GM11168 (cell line): ENCODE data around the gene DIAPH1.

Source experiments
- in situ Hi-C: fragments of 300-500 bp; cut with MboI; formaldehyde crosslinking; loops from one replicate; pipeline ENCODE4 v1.12.0; 2022; ENCODE audit warnings: low sequenced_read_pairs; ENCODE audit not compliant: unreplicated experiment

DIAPH1 gene

DNA sequence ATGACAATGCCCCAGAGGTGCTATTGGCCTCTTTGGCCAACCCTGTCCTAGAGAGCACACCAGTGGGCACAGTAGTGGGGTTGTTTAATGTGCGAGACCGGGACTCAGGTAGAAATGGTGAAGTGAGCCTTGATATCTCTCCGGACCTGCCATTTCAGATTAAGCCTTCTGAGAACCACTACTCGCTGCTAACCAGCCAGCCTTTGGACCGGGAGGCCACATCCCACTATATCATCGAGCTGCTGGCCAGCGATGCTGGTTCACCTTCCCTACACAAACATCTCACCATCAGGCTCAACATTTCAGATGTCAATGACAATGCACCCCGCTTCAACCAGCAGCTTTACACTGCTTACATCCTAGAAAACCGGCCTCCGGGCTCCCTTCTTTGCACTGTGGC is 128.5 kb downstream of the DIAPH1 start:
- in situ Hi-C loops, result no loop called here

DNA sequence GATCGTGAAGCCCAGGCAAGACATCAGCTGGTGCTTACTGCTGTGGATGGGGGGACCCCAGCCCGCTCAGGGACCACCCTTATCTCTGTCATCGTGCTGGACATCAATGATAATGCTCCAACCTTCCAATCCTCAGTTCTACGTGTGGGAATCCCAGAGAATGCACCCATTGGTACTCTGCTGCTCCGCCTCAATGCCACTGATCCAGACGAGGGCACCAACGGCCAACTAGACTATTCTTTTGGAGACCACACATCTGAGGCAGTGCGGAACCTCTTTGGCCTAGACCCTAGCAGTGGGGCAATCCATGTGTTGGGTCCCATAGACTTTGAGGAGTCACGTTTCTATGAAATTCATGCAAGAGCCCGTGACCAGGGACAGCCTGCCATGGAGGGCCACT is 129.0 kb downstream of the DIAPH1 start:
- in situ Hi-C loops, result no loop called here

DNA sequence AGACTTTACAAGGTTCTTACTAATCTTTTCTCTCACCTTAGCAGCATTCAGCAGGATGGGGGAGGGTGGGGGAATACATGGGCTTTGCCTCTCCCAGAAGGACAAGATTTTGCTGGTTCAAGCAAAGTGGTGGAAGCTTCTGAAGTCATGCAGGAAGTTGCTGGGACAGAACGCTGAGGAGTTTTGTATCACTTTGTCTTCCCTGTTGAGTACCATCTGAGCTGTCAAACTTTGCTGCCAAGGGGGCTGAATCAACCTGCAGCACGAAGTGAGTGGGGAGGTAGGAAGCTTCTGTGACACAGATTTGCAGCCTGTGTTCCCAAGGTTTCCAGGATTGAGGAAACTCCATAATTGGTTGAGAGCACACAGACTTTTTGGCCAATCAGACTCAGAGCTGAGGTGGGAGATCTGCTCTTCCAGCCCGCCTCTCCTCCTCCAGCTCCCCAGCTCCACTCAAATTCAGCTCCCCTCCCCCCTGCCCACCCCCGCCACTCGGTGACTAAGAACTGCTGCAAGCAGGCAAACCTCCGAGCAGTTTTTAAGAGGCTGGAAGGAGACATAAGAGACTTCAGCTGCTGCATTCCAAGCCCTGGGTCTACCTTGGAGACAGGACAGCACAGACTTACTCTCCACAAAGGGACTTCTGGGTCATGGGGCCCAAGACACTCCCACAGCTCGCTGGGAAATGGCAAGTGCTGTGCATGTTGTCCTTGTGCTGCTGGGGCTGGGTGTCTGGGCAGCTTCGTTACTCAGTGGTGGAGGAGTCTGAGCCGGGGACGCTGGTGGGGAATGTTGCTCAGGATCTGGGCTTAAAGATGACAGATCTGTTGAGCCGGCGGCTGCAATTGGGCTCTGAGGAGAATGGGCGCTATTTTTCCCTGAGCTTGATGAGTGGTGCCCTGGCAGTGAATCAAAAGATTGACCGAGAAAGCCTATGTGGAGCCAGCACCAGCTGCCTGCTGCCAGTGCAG is 129.9 kb downstream of the DIAPH1 start, which contains the start of gene PCDHGC5:
Gene PCDHGC5 (plus strand): TSS at position 491 of the 971 bp plus-strand sequence. CDS start 160 bp downstream, at position 651.
- in situ Hi-C loops, result no loop called here

DNA sequence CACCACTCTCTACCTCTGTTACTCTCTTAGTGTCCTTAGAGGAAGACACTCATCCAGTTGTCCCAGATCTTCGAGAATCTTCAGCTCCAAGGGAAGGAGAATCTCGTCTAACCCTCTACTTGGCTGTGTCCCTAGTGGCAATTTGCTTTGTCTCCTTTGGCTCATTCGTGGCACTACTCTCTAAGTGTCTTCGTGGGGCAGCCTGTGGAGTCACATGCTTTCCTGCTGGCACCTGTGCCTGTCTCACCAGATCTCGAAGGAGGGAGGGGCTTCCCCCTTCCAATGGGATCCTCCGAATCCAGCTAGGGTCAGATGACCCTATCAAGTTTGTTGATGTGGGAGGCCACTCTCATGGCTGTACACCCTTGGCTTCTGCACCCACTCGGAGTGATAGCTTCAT is 131.7 kb downstream of the DIAPH1 start:
- in situ Hi-C loops, result no loop called here

DNA sequence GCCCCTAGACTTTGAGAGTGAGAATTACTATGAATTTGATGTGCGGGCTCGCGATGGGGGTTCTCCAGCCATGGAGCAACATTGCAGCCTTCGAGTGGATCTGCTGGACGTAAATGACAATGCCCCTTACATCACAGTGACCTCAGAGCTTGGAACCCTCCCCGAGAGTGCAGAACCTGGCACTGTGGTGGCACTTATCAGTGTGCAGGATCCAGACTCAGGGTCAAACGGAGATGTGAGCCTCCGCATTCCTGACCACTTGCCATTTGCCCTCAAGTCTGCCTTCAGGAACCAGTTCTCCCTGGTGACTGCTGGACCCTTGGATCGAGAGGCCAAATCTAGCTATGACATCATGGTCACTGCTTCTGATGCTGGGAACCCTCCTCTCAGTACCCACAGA is 132.7 kb downstream of the DIAPH1 start:
- in situ Hi-C loops, result no loop called here

DNA sequence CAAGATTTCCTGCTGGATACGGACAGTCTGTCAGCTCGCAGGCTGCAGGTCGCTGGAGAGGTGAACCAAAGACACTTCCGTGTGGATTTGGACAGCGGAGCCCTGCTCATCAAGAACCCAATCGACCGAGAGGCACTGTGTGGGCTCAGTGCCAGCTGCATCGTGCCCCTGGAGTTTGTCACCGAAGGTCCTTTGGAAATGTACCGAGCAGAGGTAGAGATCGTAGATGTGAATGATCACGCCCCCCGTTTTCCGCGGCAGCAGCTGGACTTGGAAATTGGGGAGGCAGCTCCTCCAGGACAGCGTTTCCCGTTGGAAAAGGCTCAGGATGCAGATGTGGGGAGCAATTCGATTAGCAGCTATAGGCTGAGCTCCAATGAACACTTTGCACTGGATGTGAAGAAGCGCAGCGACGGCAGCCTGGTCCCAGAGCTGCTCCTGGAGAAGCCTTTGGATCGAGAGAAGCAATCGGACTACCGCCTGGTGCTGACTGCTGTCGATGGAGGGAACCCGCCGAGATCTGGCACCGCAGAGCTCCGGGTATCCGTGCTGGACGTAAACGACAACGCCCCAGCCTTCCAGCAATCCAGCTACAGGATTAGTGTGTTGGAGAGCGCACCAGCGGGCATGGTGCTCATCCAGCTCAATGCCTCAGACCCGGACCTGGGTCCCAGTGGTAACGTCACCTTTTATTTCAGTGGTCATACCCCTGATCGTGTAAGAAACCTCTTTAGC is 133.3 kb downstream of the DIAPH1 start:
- in situ Hi-C loops, result no loop called here

DNA sequence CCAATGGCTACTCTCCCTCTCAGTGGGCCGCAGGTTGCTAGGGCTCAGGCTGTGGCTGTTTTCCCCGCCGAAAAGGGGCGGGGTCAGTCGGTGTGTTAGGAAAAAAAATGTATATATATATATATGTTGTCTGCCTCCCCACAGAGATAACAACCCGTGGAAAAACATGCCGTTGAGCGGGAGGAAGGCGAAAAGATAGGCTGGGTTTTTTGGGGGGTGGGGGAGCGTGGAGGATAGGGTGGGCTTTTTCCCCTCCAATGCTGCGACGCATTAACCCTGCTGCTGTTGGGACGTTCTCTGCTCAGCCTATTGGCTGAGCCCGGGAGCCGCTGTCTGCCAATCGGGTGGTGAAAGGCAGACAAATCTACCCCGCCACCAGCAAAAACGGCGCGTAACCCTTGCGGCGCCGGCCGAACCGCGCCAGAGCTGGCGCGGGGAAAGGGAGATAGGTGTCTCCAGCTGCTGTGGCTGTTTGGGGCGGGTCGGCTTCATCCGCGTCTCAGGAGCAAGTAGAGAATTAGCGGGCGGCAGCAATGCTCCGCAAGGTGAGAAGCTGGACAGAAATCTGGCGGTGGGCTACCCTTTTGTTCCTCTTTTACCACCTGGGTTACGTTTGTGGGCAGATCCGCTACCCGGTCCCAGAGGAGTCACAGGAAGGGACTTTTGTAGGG is 134.0 kb downstream of the DIAPH1 start, which contains the start of gene PCDHGC4:
Gene PCDHGC4 (plus strand): TSS at position 390 of the 671 bp plus-strand sequence. CDS start 144 bp downstream, at position 534.
- in situ Hi-C loops, result no loop called here

DNA sequence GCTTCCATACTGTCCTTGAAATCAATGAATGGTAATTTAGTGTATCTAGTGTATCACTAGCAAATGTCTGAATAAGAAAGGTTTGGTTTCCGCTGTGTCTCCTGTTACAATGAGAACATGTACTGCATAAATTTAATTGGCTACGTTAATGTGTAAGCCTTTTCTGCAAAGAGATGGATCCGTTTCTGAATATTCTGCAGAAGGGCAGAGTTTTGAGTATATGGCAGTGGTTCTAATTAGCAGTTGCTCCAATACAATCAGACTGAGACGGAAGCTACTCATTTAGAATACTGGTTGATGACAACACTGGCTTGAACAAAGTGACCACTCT is 134.5 kb downstream of the DIAPH1 start:
- in situ Hi-C loops, result no loop called here

DNA sequence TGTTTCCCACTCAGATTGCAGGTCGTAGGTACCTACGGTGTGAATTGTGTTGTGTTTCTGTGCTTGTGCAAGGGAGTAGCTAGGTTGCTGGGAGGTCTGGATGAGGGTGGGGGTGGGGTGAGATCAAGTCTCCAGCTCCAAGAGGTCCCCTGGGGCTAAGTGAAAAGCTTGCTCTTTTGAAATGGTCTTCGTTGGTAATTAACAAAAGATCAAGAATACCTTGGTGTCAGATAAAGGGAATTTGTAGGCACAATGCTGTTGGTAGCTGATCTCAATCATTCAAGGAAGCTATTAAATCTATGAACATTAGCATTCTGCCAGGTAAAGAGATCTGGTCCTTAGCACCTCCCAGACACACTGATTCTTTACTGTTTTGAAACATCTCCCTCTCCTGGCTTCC is 134.9 kb downstream of the DIAPH1 start:
- in situ Hi-C loops, result no loop called here

DNA sequence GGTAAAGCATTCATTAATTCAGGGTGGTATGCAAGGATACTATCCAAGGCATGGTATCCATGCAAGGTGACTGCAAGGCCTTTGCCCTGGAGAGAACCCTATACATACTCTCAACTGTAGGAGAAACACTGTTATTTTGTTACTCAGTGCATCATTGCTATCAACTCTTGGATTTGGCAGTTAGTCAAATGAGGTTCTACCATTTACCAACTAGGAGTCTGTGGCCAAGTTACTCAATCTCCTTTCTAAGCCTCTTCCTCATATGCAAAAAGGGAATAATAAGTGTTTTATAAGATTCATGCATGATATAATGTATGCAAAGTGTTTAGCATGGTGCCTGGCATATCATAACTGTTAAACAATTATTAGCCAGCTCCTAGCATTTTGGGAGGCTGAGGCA is 139.0 kb downstream of the DIAPH1 start:
- in situ Hi-C loops, result no loop called here

DNA sequence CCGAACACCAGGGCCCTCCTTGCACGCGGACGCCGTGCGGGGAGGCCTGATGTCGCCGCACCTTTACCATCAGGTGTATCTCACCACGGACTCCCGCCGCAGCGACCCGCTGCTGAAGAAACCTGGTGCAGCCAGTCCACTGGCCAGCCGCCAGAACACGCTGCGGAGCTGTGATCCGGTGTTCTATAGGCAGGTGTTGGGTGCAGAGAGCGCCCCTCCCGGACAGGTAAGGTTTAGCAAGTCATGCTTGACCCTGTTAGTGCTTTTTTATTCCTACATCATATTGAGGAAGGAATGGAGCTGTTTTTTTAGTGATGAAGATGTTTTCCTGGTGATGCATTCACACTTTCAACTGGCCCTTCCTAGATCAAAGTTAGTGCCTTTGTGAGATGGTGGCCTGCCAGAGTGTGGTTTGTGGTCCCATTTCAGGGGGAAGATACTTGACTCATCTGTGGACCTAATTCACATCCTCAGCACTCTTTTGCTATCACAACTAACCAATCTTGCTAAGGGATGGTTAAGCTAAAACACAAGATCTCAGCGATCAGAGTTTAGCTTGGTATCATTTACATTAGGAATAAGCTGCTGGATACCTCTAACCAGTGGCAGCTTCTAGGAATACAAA is 140.4 kb downstream of the DIAPH1 start:
- in situ Hi-C loops, result no loop called here

DNA sequence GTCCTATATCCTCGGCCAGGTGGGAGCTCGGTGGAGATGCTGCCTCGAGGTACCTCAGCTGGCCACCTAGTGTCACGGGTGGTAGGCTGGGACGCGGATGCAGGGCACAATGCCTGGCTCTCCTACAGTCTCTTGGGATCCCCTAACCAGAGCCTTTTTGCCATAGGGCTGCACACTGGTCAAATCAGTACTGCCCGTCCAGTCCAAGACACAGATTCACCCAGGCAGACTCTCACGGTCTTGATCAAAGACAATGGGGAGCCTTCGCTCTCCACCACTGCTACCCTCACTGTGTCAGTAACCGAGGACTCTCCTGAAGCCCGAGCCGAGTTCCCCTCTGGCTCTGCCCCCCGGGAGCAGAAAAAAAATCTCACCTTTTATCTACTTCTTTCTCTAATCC is 141.0 kb downstream of the DIAPH1 start:
- in situ Hi-C loops, result no loop called here

DNA sequence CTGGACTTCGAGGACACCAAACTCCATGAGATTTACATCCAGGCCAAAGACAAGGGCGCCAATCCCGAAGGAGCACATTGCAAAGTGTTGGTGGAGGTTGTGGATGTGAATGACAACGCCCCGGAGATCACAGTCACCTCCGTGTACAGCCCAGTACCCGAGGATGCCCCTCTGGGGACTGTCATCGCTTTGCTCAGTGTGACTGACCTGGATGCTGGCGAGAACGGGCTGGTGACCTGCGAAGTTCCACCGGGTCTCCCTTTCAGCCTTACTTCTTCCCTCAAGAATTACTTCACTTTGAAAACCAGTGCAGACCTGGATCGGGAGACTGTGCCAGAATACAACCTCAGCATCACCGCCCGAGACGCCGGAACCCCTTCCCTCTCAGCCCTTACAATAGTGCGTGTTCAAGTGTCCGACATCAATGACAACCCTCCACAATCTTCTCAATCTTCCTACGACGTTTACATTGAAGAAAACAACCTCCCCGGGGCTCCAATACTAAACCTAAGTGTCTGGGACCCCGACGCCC is 141.7 kb downstream of the DIAPH1 start:
- in situ Hi-C loops, result no loop called here

DNA sequence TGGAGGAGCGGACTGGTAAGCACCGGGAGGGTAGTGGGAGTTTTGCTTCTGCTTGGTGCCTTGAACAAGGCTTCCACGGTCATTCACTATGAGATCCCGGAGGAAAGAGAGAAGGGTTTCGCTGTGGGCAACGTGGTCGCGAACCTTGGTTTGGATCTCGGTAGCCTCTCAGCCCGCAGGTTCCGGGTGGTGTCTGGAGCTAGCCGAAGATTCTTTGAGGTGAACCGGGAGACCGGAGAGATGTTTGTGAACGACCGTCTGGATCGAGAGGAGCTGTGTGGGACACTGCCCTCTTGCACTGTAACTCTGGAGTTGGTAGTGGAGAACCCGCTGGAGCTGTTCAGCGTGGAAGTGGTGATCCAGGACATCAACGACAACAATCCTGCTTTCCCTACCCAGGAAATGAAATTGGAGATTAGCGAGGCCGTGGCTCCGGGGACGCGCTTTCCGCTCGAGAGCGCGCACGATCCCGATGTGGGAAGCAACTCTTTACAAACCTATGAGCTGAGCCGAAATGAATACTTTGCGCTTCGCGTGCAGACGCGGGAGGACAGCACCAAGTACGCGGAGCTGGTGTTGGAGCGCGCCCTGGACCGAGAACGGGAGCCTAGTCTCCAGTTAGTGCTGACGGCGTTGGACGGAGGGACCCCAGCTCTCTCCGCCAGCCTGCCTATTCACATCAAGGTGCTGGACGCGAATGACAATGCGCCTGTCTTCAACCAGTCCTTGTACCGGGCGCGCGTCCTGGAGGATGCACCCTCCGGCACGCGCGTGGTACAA is 142.5 kb downstream of the DIAPH1 start:
- in situ Hi-C loops, result no loop called here

DNA sequence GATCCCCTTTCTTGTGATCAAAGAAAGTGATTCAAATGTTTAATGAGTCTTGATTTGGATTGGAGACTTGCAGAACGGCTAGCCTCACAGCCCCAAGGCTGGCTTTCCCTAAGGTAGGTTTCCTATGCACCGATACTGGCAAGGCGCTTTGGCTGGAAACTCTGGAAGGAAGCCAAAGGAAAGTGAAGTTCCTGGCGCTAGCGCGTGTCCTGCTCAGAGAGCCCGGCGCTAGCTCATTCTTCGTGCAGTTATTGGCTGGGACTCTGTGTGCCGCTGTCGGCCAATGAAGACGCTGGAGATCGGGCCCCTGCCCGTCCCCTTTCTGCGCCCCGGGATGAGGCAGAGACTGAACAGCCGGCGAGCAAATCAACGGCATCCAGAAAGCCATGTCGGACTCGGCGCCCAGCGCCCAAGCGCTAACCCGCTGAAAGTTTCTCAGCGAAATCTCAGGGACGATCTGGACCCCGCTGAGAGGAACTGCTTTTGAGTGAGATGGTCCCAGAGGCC is 143.1 kb downstream of the DIAPH1 start, which contains the start of gene PCDHGC3:
Gene PCDHGC3 (plus strand): TSS at position 342 of the 507 bp plus-strand sequence. CDS start 151 bp downstream, at position 493.
- in situ Hi-C loops, result no loop called here

DNA sequence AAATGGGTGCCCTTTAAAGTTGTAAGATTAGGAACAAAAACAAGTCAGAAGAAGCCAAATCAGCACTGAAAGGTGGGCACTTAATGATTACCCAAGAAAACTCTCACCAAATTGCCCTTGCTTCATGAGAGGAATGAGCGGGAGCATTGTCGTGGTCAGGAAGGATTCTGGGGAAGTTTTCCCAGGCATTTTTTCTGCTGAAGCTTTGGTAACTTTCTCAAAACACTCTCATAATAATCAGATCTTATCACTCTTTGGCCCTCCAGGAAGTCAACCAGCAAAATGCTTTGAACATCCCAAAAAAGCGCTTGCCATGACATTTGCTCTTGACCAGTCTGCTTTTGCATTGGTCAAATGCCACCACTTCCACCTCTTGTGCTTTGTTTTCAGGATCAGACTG is 153.4 kb downstream of the DIAPH1 start:
- in situ Hi-C loops, result no loop called here
